ENCODE data around the gene EEF1G. TPM values are rescaled to one million over a fixed set of nuclear protein-coding genes. Genes with fewer than 3 reads are reported as not detected.

The EEF1G gene
- total and polyA plus RNA-seq, 9 of the 15 experiments (the other 6 are each of a cell fraction or from before 2014, with no cell fraction given): 985 to 2,349 (median 2,035) TPM

DNA sequence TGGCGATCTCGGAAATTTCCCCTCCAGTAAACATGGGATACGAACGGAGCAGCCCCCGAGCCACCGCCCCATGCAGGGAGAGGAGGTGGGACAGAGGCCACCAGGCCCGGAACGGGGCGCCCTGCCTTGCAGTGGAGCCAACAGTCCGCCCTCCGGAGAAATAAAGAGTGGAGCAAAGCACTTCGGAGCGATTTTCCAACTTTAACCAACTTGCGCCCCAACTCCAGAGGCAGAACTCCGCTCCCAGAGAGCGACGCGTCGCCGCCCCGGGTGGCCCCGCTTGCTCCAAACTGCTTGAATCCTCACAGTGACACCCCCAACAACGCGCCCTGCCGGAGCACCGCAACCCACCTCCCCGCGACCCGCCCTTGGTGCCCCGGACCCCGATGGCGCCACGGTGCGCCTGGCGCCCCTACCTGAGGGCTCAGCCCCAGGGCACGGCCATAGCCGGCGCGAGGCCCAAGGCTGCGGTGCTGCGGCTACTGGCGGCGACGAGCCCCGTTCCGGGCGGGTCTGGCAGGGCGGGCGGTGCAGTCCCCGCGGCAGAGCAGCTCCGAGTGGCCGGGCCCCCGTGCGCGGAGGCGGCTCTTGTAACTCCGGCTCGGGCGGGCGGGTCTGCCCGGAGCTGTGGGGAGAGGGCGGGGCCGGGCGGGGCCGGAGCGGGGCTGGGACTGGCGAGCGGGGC, 27.3 kb downstream of the EEF1G start, which contains the start of gene AHNAK (continued):
- TF ChIP-seq E2F8 (IDR thresholded peaks at IDR 0.05; ENCODE audit: low read depth, partially characterized antibody) (no peak), THRAP3 (IDR thresholded peaks at IDR 0.05; ENCODE audit: borderline replicate concordance) (no peak), SAFB2 (IDR thresholded peaks at IDR 0.05; ENCODE audit: borderline replicate concordance, low read depth, low read length, severe bottlenecking) (no peak), ZBTB2 (IDR thresholded peaks at IDR 0.05) (no peak), ZNF121 (CRISPR knock-in tag; conservative IDR thresholded peaks at IDR 0.05) (no peak; the same call in 1 of the 2 replicates), CHD1 (IDR thresholded peaks at IDR 0.05; ENCODE audit: low read length) (peak; percentile 85), ZNF184 (CRISPR knock-in tag; IDR thresholded peaks at IDR 0.05) (no peak), ELF2 (CRISPR knock-in tag; IDR thresholded peaks at IDR 0.05) (no peak), CXXC5 (CRISPR knock-in tag; IDR thresholded peaks at IDR 0.05) (peak; percentile 37), POLR3G (IDR thresholded peaks at IDR 0.05; ENCODE audit: extremely low read depth, insufficient read length, insufficient replicate concordance) (no peak), ZMIZ1 (IDR thresholded peaks at IDR 0.05; ENCODE audit: low read depth in 2 of 2, low read length in 2 of 2) (no peak), GATAD2B (IDR thresholded peaks at IDR 0.05; ENCODE audit: borderline replicate concordance) (peak; percentile 81; the same call in 1 of the 2 replicates), E4F1 (CRISPR knock-in tag; IDR thresholded peaks at IDR 0.05; ENCODE audit: borderline replicate concordance) (no peak), POLR2AphosphoS2 (IDR thresholded peaks at IDR 0.05; ENCODE audit: low read length) (no peak)

Measured in K562 (cell line).